Suprapubic skin (tissue), 4 donors: ENCODE data around the gene BPIFB4. TPM values are rescaled to one million over a fixed set of nuclear protein-coding genes. Genes with fewer than 3 reads are reported as not detected.

ENCODE experiments used
- DNase-seq, 2 donors: peaks; one replicate each; pipeline ENCODE4 v3.0.0-alpha.2; 2019; ENCODE audit warnings: low spot score in 2 of 2
- H3K27ac ChIP-seq: fragments of 200-600 bp; sonication (generic); one replicate; pipeline ENCODE4 v1.5.1; 2019
- H3K27me3 ChIP-seq: fragments of 200-600 bp; sonication (generic); one replicate; pipeline ENCODE4 v1.5.1; 2019
- H3K36me3 ChIP-seq: fragments of 200-600 bp; sonication (generic); one replicate; pipeline ENCODE4 v1.5.1; 2019
- H3K4me1 ChIP-seq: fragments of 200-600 bp; sonication (generic); one replicate; pipeline ENCODE4 v1.5.1; 2019
- H3K4me3 ChIP-seq: fragments of 200-600 bp; sonication (generic); one replicate; pipeline ENCODE4 v1.5.1; 2019; ENCODE audit warnings: mild to moderate bottlenecking
- H3K9me3 ChIP-seq: fragments of 200-600 bp; sonication (generic); one replicate; pipeline ENCODE4 v1.5.1; 2019
- CTCF ChIP-seq, 2 donors: fragments of 200-600 bp in 1 of 2; fragments of 450-650 bp in 1 of 2; sonication (generic) in 1 of 2; IDR thresholded peaks; one replicate each; pipeline ENCODE4 v1.5.1; 2016 to 2019; ENCODE audit warnings: antibody characterized with exemption in 2 of 2, mild to moderate bottlenecking in 1 of 2, moderate library complexity in 1 of 2
- EP300 ChIP-seq: sonication (generic); formaldehyde crosslinking; IDR thresholded peaks from one replicate; pipeline ENCODE4 v1.6.1; 2017; ENCODE audit warnings: antibody characterized with exemption
- POLR2A ChIP-seq, 2 donors: fragments of 450-650 bp; IDR thresholded peaks; one replicate each; pipeline ENCODE4 v1.6.1; 2017; ENCODE audit warnings: antibody characterized with exemption in 2 of 2, mild to moderate bottlenecking in 2 of 2, moderate library complexity in 2 of 2
- POLR2AphosphoS5 ChIP-seq, 3 donors: sonication (generic); formaldehyde crosslinking; IDR thresholded peaks; one replicate each; pipeline ENCODE4 v1.6.1; 2017; ENCODE audit warnings: antibody characterized with exemption in 3 of 3
- whole genome bisulfite sequencing: methylation state at CpG from one replicate; pipeline ENCODE4 v1.1.5; 2018; 5-methylcytosine and 5-hydroxymethylcytosine counted together
- total RNA-seq, 4 donors: library from RNA; depleted of rRNA; stranded (reverse); fragments of >200 nt; gene quantifications; one replicate each; pipeline ENCODE4 v1.1.0, GENCODE V29; 2016

Gene BPIFB4
- total RNA-seq, 4 donors from 2014 or later = not detected

GRCh38 chr20:33145521-33145920 lies 66.1 kb downstream of the BPIFB4 start:
- H3K4me3 ChIP-seq = no peak overlapping the region
- peaks cover 19% of the 10 kb centered on the region for H3K27me3 ChIP-seq
- H3K27ac ChIP-seq = no peak overlapping the region
- H3K9me3 ChIP-seq = no peaks in the 10 kb centered on the region
- TF ChIP-seq POLR2AphosphoS5 (IDR thresholded peaks at IDR 0.05) (no peak), EP300 (no peak), CTCF (IDR thresholded peaks at IDR 0.05) (no peak), POLR2A (IDR thresholded peaks at IDR 0.05) (no peak)
- no peaks in the 10 kb centered on the region for H3K36me3 ChIP-seq
- no peak for DNase-seq
- no peaks in the 10 kb centered on the region for H3K4me1 ChIP-seq
- WGBS = 82% methylated on average over 4 of the region's 5 CpGs

GRCh38 chr20:33147299-33147698 lies 67.9 kb downstream of the BPIFB4 start:
- no peak overlapping the region for H3K27ac ChIP-seq
- no peaks in the 10 kb centered on the region for H3K9me3 ChIP-seq
- H3K4me3 ChIP-seq = no peak overlapping the region
- WGBS = 82% methylated on average over 5 of the region's 5 CpGs
- H3K27me3 ChIP-seq = peaks cover 24% of the 10 kb centered on the region
- no peaks in the 10 kb centered on the region for H3K4me1 ChIP-seq
- no peak for DNase-seq
- H3K36me3 ChIP-seq = no peaks in the 10 kb centered on the region
- no peak for TF ChIP-seq POLR2A (IDR thresholded peaks at IDR 0.05)
- TF ChIP-seq EP300 = no peak
- TF ChIP-seq CTCF (IDR thresholded peaks at IDR 0.05) = no peak
- TF ChIP-seq POLR2AphosphoS5 (IDR thresholded peaks at IDR 0.05) = no peak

GRCh38 chr20:33148040-33148439 lies 68.6 kb downstream of the BPIFB4 start:
- Histone ChIP-seq H3K36me3 (no peaks in the 10 kb centered on the region), H3K27me3 (peaks cover 29% of the 10 kb centered on the region), H3K4me3 (no peak overlapping the region), H3K27ac (no peak overlapping the region), H3K4me1 (no peaks in the 10 kb centered on the region), H3K9me3 (no peaks in the 10 kb centered on the region)
- no peak for DNase-seq
- 91% methylated on average over 4 of the region's 4 CpGs for WGBS
- TF ChIP-seq POLR2A (IDR thresholded peaks at IDR 0.05) (no peak), CTCF (IDR thresholded peaks at IDR 0.05) (no peak), POLR2AphosphoS5 (IDR thresholded peaks at IDR 0.05) (no peak), EP300 (no peak)

- Histone ChIP-seq H3K9me3 (no peaks in the 10 kb centered on the region), H3K36me3 (no peaks in the 10 kb centered on the region), H3K4me1 (no peaks in the 10 kb centered on the region), H3K27ac (no peak overlapping the region), H3K27me3 (peaks cover 47% of the 10 kb centered on the region), H3K4me3 (no peak overlapping the region)
- no peak for DNase-seq
- WGBS = 84% methylated on average over 6 of the region's 6 CpGs
- TF ChIP-seq EP300 (no peak), CTCF (IDR thresholded peaks at IDR 0.05) (no peak), POLR2AphosphoS5 (IDR thresholded peaks at IDR 0.05) (no peak), POLR2A (IDR thresholded peaks at IDR 0.05) (no peak)
Observed at GRCh38 chr20:33154252-33154651, 74.8 kb downstream of the BPIFB4 start.

- 79% methylated on average over 8 of the region's 9 CpGs for WGBS
- H3K9me3 ChIP-seq = no peaks in the 10 kb centered on the region
- no peak overlapping the region for H3K27ac ChIP-seq
- no peaks in the 10 kb centered on the region for H3K36me3 ChIP-seq
- TF ChIP-seq CTCF (IDR thresholded peaks at IDR 0.05) (no peak), POLR2A (IDR thresholded peaks at IDR 0.05) (no peak), POLR2AphosphoS5 (IDR thresholded peaks at IDR 0.05) (no peak), EP300 (no peak)
- H3K4me1 ChIP-seq = no peaks in the 10 kb centered on the region
- H3K4me3 ChIP-seq = no peak overlapping the region
- peaks cover 25% of the 10 kb centered on the region for H3K27me3 ChIP-seq
- DNase-seq = no peak
Observed at GRCh38 chr20:33158637-33159385, 79.4 kb downstream of the BPIFB4 start.
